Spinal cord (tissue), 10 donors: ENCODE data around the gene VAV2. TPM values are rescaled to one million over a fixed set of nuclear protein-coding genes. Genes with fewer than 3 reads are reported as not detected.

ENCODE experiments used
- DNase-seq, 6 donors: peaks; one replicate each; pipeline versions ENCODE4 v3.0.0 to v3.0.0-alpha.2; 2013 to 2015; ENCODE audit warnings: low spot score in 6 of 6, low read depth in 4 of 6
- H3K27ac ChIP-seq: one replicate; pipeline ENCODE4 v1.5.1; 2013; ENCODE audit warnings: low read depth, low read length, control low read depth
- H3K27me3 ChIP-seq: one replicate; pipeline ENCODE4 v1.6.1; 2013; ENCODE audit warnings: low read length; ENCODE audit not compliant: control insufficient read depth, insufficient read depth
- H3K36me3 ChIP-seq: one replicate; pipeline ENCODE4 v1.6.1; 2013; ENCODE audit warnings: low read length; ENCODE audit not compliant: control insufficient read depth, insufficient read depth
- H3K4me1 ChIP-seq: one replicate; pipeline ENCODE4 v1.6.1; 2013; ENCODE audit warnings: low read length; ENCODE audit not compliant: control insufficient read depth, insufficient read depth
- H3K4me3 ChIP-seq: one replicate; pipeline ENCODE4 v1.5.1; 2013; ENCODE audit warnings: low read depth, low read length, control low read depth
- H3K9me3 ChIP-seq: one replicate; pipeline ENCODE4 v1.6.1; 2013; ENCODE audit warnings: low read length; ENCODE audit not compliant: control insufficient read depth, insufficient read depth
- WGBS: methylation state at CpG from one replicate; pipeline ENCODE4 v1.1.5; 2013; ENCODE audit warnings: missing lambda C conversion rate; ENCODE audit not compliant: insufficient coverage; 5-methylcytosine and 5-hydroxymethylcytosine counted together
- polyA plus RNA-seq, 2 donors: library from polyadenylated mRNA; unstranded; fragments of 120-200 nt; gene quantifications; one replicate each; pipeline ENCODE4 v1.2.1, GENCODE V29; 2013; ENCODE audit not compliant: insufficient read length in 2 of 2
- total RNA-seq, 2 donors: library from RNA; depleted of rRNA in 1 of 2; stranded (reverse); fragments of 120-200 nt in 1 of 2; fragments of >200 nt in 1 of 2; gene quantifications; one replicate each; pipeline versions ENCODE4 v1.2.3 to v1.2.4, GENCODE V29; 2013 to 2014
- donor health status: healthy.

VAV2 gene
- total and polyA plus RNA-seq, 4 donors, result 18.4 to 48.3 (median 33.1) TPM

DNA sequence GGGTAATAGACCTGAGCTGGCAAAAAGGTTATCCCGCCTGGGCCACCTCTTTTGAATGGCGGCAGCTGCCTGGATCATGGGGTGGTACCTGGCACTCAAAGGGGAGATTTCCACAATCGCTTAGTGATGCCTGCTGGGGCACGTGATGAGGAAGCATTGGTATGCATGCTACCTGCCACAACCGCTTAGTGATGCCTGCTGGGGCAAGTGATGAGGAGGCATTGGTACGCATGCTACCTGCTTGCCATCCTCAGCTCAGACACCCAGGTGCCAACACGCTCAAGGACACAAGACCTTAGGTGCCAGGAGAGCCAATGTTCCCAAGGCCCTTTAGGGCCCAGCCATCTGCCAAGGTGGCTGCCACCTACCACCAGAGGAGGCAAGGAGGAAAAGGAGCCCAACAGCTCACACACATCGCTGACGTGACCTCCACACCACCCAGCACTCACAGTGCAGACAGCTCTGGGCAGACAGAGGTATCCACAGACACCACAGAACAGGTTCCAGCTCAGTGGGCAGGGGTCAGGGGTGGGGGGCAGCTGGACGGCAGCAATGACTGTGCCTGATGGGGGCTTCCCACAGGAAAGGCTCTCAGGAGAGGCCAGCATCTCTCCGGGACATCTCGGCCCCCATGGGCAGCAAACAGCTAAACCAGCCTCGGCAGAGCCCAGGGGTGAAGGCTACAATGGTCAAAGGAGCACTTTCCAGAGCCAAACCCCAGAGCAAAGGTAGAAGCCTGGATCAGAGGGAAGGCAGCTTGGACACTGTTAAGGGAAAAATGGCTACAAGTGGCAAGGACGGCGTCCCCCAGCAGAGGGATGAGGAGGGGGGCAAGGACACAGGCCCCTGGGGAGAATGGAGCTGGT is 210.9 kb downstream of the VAV2 start:
- Histone ChIP-seq H3K4me1 (peaks cover 6% of the 10 kb centered on the region), H3K9me3 (no peaks in the 10 kb centered on the region), H3K36me3 (peaks cover 96% of the 10 kb centered on the region), H3K4me3 (no peak overlapping the region), H3K27ac (no peak overlapping the region), H3K27me3 (no peaks in the 10 kb centered on the region)
- DNase-seq, result no peak
- 91% methylated on average over 13 of the region's 15 CpGs for WGBS

DNA sequence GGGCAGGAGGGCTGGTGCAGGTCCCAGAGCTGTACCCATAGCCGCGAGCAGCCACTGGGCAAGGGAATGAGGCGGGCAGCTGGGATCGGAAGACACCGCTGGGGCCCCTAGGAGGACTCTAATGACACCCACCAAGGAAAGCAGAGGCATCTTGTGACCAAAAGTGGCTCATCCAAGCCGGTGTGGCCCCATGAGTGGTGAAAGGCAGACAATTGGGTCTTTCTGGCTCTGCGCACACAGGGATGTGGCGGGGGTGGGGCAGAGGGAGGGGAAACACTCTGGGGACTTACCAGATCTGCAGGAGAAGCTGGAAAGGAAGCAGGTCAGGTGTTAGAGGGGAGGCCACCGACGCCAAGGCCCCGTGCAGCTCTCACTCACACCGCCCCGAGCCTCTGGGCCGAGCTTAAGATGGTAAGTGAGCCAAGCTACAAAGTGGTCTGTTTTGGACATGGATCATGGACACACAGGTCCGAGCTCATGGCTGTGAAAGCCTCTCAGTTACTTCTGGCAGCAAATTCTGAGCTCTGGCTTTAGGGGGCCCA is 211.6 kb downstream of the VAV2 start:
- Histone ChIP-seq H3K36me3 (peaks cover 96% of the 10 kb centered on the region), H3K9me3 (no peaks in the 10 kb centered on the region), H3K27me3 (no peaks in the 10 kb centered on the region), H3K4me1 (peaks cover 6% of the 10 kb centered on the region), H3K4me3 (no peak overlapping the region), H3K27ac (no peak overlapping the region)
- WGBS, result 93% methylated on average over 15 of the region's 15 CpGs
- DNase-seq, result no peak

- Histone ChIP-seq H3K36me3 (peaks cover 94% of the 10 kb centered on the region), H3K27ac (no peak overlapping the region), H3K4me1 (peaks cover 6% of the 10 kb centered on the region), H3K27me3 (no peaks in the 10 kb centered on the region), H3K4me3 (no peak overlapping the region), H3K9me3 (no peaks in the 10 kb centered on the region)
- WGBS, result 91% methylated on average over 15 of the region's 19 CpGs
- DNase-seq, result no peak
Measured at GRCh38 chr9:133779516-133780403, 212.4 kb downstream of the VAV2 start.

- no peak for DNase-seq
- 93% methylated on average over 8 of the region's 8 CpGs for WGBS
- H3K4me1 ChIP-seq, result peaks cover 4% of the 10 kb centered on the region
- no peaks in the 10 kb centered on the region for H3K9me3 ChIP-seq
- H3K27me3 ChIP-seq, result no peaks in the 10 kb centered on the region
- H3K4me3 ChIP-seq, result no peak overlapping the region
- no peak overlapping the region for H3K27ac ChIP-seq
- peaks cover 94% of the 10 kb centered on the region for H3K36me3 ChIP-seq
Measured at GRCh38 chr9:133779081-133779480, 213.0 kb downstream of the VAV2 start.

DNA sequence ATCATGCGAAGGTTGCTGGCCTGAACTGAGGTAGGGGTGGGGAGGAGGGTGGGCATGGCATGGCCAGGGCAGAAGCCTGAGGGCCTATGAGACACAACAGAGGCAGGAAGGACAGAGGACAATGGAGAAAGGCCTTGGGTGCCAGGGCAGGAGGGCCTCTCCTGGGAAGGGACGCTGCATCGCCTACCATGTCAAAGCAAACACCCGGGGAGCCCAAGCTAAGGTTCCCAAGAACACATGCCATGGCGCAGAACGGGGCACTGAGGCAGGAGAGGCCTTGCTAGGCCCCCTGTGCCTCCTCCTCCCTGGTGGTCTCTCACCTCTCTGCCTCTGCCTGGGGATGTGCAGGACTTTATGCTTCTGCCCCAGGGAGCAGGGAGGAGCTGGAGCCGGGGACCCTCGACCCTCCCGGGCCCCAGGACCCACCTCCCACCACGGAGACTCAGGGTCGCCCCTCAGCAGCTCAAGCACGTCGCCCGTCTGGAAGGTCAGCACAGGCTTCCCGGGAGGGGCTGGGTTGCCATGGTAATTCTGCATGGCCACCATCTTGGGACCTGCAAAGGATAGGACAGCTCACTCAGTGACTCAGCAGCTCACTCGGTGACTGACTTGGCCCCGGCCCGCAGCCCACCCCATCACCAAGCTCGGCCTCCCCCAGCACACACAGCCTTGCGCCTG is 213.6 kb downstream of the VAV2 start:
- no peaks in the 10 kb centered on the region for H3K9me3 ChIP-seq
- H3K4me1 ChIP-seq, result peaks cover 3% of the 10 kb centered on the region
- 81% methylated on average over 19 of the region's 20 CpGs for WGBS
- no peak overlapping the region for H3K27ac ChIP-seq
- no peaks in the 10 kb centered on the region for H3K27me3 ChIP-seq
- H3K36me3 ChIP-seq, result peaks cover 90% of the 10 kb centered on the region
- no peak overlapping the region for H3K4me3 ChIP-seq
- no peak for DNase-seq

- peaks cover 3% of the 10 kb centered on the region for H3K4me1 ChIP-seq
- no peaks in the 10 kb centered on the region for H3K9me3 ChIP-seq
- no peak overlapping the region for H3K4me3 ChIP-seq
- peaks cover 88% of the 10 kb centered on the region for H3K36me3 ChIP-seq
- WGBS, result 92% methylated on average over 13 of the region's 14 CpGs
- H3K27me3 ChIP-seq, result no peaks in the 10 kb centered on the region
- DNase-seq, result no peak
- H3K27ac ChIP-seq, result no peak overlapping the region
Measured at GRCh38 chr9:133777871-133778270, 214.3 kb downstream of the VAV2 start.

DNA sequence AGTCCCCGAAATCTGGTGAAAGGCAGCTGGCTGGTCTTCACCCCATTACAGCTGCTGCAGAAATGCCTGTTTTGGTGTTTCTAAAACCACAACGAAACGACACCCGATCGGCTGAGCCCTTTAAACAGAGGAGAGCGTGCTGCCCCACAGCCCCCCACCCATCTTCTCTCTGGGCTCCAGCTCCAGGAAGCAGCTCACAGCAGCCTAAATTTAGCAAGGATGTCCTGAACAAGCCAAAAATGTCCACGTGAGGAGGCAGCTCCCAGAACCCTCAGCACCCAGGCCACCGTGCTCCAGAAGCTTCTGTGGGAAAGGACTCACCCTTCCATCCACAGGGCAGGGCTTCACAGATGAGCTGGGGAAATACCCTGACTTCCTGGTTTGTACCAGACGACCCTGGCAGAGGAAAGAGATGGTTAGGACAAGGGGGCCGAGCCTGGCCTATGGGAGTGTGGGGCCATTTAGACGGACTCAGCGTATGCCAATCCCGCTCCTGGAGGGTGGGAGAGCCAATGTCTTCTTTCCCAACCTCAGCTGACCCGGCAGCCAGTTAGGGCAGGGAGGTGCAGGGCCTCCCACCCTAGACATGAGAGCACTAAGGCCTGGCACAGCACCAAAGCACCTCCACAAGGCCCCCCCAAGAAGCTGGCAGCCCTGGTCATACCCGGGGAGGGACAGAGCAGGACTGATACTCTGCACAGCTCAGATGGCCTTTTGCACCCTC is 214.9 kb downstream of the VAV2 start:
- Histone ChIP-seq H3K4me3 (no peak overlapping the region), H3K27me3 (no peaks in the 10 kb centered on the region), H3K36me3 (peaks cover 88% of the 10 kb centered on the region), H3K9me3 (no peaks in the 10 kb centered on the region), H3K4me1 (peaks cover 3% of the 10 kb centered on the region), H3K27ac (no peak overlapping the region)
- peak in 1 of 6 donors; percentile 44 for DNase-seq
- 93% methylated on average over 9 of the region's 15 CpGs for WGBS

DNA sequence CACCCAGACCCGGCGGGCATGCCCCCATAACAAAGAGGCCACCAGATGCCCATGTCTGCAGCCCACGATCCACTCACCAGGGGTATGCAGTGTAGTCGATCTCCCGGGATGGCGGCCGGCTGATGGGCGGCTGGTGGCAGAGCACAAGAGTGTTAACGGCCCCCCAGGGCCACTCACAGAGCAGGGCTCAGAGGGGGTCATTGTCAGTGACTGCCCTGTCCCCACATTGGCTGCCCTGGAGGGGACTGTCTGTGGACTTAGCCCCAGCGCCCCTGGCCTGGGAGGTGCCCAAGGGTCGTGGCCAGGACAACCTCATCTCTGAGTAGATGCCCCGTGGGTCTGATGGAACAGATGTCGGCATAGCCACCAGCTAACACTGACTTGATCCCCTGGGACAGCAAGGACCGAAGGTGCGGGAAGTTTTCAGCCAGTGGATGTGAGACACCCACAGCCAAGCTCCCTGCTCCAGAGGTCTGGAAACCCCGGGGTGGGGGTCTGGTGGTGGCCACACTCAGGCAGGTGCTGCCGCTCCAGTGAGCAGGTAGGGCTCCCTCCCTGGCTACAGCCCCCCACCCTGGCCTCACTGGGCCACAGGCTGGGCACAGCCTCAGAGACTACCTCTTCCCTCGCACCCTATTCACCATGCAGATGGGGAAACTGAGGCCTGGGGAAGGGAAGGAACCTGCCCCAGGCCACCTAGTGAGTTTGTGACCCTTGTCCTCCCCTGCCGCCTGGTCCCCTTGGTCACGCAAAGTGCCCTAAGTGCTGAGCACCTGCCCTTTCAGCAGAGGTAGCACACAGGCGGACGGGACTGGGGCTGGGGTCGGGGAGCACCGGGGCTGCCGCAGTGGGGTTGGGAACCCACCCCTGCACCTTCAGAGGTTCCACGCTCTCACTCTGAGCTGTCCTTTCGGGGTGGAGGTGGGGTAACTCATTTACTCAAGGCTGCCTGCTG is 215.9 kb downstream of the VAV2 start:
- Histone ChIP-seq H3K9me3 (no peaks in the 10 kb centered on the region), H3K27me3 (no peaks in the 10 kb centered on the region), H3K36me3 (peaks cover 92% of the 10 kb centered on the region), H3K4me3 (no peak overlapping the region), H3K27ac (no peak overlapping the region), H3K4me1 (no peaks in the 10 kb centered on the region)
- WGBS, result 95% methylated on average over 23 of the region's 27 CpGs
- DNase-seq, result no peak
